Stomach (tissue), 4 donors: ENCODE results near the gene GLT8D2.

ENCODE experiments used
- POLR2A ChIP-seq, 4 donors: fragments of 450-650 bp; IDR thresholded peaks; one replicate each; pipeline ENCODE4 v1.6.1; 2016; ENCODE audit warnings: antibody characterized with exemption in 4 of 4, control low read depth in 2 of 4, mild to moderate bottlenecking in 1 of 4, moderate library complexity in 1 of 4
- POLR2AphosphoS5 ChIP-seq, 3 donors: sonication (generic); formaldehyde crosslinking; IDR thresholded peaks; one replicate each; pipeline ENCODE4 v1.6.1; 2016; ENCODE audit warnings: antibody characterized with exemption in 3 of 3
- TF ChIP-seq, protein P1 (sequence below), 7 experiments: fragments of 450-650 bp in 4 of 7; fragments of 200-600 bp in 3 of 7; sonication (generic) in 3 of 7; IDR thresholded peaks; one replicate each; pipeline ENCODE4 v1.5.1; 2016 to 2019; ENCODE audit warnings: antibody characterized with exemption in 7 of 7, control low read depth in 2 of 7, mild to moderate bottlenecking in 1 of 7

DNA sequence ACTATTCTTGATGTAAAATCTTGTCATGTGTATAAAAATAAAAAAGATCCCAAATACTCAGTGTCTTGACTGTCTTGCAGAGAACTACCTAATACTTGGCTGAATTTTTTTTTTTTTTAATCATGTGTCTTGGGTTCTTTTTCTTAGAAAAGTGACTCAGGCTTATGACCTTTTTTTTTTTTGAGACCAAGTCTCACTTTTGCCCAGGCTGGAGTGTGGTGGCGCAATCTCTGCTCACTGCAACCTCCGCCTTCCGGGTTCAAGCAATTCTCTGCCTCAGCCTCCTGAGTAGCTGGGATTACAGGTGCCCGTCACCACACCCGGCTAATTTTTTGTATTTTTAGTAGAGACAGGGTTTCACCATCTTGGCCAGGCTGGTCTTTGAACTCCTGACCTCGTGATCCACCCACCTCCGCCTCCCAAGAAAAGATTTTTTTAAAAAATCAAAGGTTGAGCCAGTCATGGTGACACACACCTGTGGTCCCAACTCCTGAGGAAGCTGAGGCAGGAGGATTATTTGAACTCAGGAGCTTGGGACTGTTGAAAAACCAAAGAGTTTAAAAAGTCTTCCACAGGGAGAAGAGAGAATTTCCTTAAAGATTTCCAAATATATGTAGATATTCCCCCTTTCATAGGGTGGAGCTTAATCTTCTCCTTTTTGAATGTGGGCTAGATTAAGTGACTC is 102.0 kb downstream of the GLT8D2 start:
- TF ChIP-seq, protein P1, sequence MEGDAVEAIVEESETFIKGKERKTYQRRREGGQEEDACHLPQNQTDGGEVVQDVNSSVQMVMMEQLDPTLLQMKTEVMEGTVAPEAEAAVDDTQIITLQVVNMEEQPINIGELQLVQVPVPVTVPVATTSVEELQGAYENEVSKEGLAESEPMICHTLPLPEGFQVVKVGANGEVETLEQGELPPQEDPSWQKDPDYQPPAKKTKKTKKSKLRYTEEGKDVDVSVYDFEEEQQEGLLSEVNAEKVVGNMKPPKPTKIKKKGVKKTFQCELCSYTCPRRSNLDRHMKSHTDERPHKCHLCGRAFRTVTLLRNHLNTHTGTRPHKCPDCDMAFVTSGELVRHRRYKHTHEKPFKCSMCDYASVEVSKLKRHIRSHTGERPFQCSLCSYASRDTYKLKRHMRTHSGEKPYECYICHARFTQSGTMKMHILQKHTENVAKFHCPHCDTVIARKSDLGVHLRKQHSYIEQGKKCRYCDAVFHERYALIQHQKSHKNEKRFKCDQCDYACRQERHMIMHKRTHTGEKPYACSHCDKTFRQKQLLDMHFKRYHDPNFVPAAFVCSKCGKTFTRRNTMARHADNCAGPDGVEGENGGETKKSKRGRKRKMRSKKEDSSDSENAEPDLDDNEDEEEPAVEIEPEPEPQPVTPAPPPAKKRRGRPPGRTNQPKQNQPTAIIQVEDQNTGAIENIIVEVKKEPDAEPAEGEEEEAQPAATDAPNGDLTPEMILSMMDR (IDR thresholded peaks at IDR 0.05), result no peak
- TF ChIP-seq POLR2A (IDR thresholded peaks at IDR 0.05) (no peak), POLR2AphosphoS5 (IDR thresholded peaks at IDR 0.05) (no peak)
